Nephron (organoid): ENCODE data around the gene MC2R.

ENCODE experiments used
- H3K27ac Mint-ChIP-seq, 3 experiments: 2 replicates each; pipeline ENCODE4 v1.8.0; 2020; ENCODE audit warnings: mixed read lengths in 3 of 3, mild to moderate bottlenecking in 2 of 3, moderate library complexity in 1 of 3
- H3K27me3 Mint-ChIP-seq: 2 replicates; pipeline ENCODE4 v1.8.0; 2021; ENCODE audit warnings: low read depth, mild to moderate bottlenecking, moderate library complexity, mixed read lengths
- H3K36me3 Mint-ChIP-seq: 2 replicates; pipeline ENCODE4 v1.8.0; 2020; ENCODE audit warnings: low read depth, mixed read lengths
- H3K4me1 Mint-ChIP-seq: 2 replicates; pipeline ENCODE4 v1.8.0; 2020; ENCODE audit warnings: mixed read lengths
- H3K4me3 Mint-ChIP-seq, 3 experiments: 2 replicates each; pipeline ENCODE4 v1.8.0; 2020; ENCODE audit warnings: mild to moderate bottlenecking in 3 of 3, mixed read lengths in 3 of 3, moderate library complexity in 2 of 3
- H3K9me3 Mint-ChIP-seq: 2 replicates; pipeline ENCODE4 v1.8.0; 2020; ENCODE audit warnings: mixed read lengths
- TF ChIP-seq, protein P1 (sequence below), 3 experiments: fragments of 200-600 bp; sonication (generic); IDR thresholded peaks; one replicate each; pipeline ENCODE4 v1.5.0; 2021; ENCODE audit warnings: antibody characterized with exemption in 3 of 3; ENCODE audit not compliant: unreplicated experiment in 3 of 3

MC2R gene

DNA sequence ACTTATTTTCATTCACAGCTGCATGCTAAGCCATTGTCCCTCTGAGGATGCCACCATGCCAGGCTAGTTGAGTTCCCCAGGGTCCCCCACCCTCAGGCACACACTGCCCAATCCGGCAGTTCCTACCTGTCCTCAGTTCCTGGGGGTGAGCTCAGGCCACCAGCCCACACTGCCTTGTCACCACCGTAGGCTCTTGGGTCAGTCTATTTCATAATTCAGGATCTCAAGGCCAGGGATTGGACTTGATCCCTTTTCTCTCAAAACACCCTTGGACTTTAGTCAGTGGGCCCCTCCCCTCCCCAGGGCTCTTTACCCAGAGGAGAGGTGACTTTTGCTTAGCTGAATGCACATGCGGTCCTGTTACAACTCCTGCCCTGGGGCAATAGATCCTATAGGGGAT is 18.7 kb upstream of the MC2R start:
- H3K4me1 Mint-ChIP-seq = no peaks in the 10 kb centered on the region
- H3K4me3 Mint-ChIP-seq = no peak overlapping the region
- H3K36me3 Mint-ChIP-seq = no peaks in the 10 kb centered on the region
- no peaks in the 10 kb centered on the region for H3K27me3 Mint-ChIP-seq
- H3K27ac Mint-ChIP-seq = no peak overlapping the region
- TF ChIP-seq, protein P1, sequence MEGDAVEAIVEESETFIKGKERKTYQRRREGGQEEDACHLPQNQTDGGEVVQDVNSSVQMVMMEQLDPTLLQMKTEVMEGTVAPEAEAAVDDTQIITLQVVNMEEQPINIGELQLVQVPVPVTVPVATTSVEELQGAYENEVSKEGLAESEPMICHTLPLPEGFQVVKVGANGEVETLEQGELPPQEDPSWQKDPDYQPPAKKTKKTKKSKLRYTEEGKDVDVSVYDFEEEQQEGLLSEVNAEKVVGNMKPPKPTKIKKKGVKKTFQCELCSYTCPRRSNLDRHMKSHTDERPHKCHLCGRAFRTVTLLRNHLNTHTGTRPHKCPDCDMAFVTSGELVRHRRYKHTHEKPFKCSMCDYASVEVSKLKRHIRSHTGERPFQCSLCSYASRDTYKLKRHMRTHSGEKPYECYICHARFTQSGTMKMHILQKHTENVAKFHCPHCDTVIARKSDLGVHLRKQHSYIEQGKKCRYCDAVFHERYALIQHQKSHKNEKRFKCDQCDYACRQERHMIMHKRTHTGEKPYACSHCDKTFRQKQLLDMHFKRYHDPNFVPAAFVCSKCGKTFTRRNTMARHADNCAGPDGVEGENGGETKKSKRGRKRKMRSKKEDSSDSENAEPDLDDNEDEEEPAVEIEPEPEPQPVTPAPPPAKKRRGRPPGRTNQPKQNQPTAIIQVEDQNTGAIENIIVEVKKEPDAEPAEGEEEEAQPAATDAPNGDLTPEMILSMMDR (IDR thresholded peaks at IDR 0.05; ENCODE audit: unreplicated experiment in 3 of 3) = no peak
- peaks cover 14% of the 10 kb centered on the region for H3K9me3 Mint-ChIP-seq

GRCh38 chr18:13932285-13933025 is 17.1 kb upstream of the MC2R start:
- peaks cover 16% of the 10 kb centered on the region for H3K9me3 Mint-ChIP-seq
- no peaks in the 10 kb centered on the region for H3K36me3 Mint-ChIP-seq
- no peaks in the 10 kb centered on the region for H3K4me1 Mint-ChIP-seq
- no peak overlapping the region for H3K27ac Mint-ChIP-seq
- TF ChIP-seq, protein P1 (IDR thresholded peaks at IDR 0.05; ENCODE audit: unreplicated experiment in 3 of 3) = no peak
- no peaks in the 10 kb centered on the region for H3K27me3 Mint-ChIP-seq
- H3K4me3 Mint-ChIP-seq = no peak overlapping the region

- no peaks in the 10 kb centered on the region for H3K36me3 Mint-ChIP-seq
- TF ChIP-seq, protein P1 (IDR thresholded peaks at IDR 0.05; ENCODE audit: unreplicated experiment in 3 of 3) = no peak
- H3K27me3 Mint-ChIP-seq = no peaks in the 10 kb centered on the region
- H3K9me3 Mint-ChIP-seq = peaks cover 20% of the 10 kb centered on the region
- H3K27ac Mint-ChIP-seq = no peak overlapping the region
- no peak overlapping the region for H3K4me3 Mint-ChIP-seq
- no peaks in the 10 kb centered on the region for H3K4me1 Mint-ChIP-seq
These were observed 15.6 kb upstream of the MC2R start for GRCh38 chr18:13930964-13931363.

- peaks cover 5% of the 10 kb centered on the region for H3K9me3 Mint-ChIP-seq
These were observed 7.9 kb upstream of the MC2R start for GRCh38 chr18:13923221-13923620.

DNA sequence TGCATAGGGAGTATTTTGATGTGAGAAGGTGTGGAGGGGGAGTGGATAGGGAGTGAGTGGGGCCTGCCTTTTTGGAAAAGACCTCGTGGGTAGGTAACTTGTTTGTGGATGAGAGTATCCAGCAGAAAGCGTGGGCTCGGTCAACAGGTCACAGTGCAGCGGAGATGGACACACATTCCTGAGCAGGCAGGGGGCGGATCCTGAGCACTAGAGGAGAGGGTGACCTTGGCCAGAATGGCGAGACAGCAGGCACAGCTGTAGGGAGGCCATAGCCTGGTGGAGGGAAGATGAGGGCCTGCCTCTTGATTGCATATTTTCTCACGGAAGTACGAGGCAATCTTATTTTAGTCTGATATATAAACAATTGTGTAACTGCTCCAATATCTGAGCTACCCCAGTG is 3.6 kb upstream of the MC2R start:
- H3K36me3 Mint-ChIP-seq = no peaks in the 10 kb centered on the region
- no peaks in the 10 kb centered on the region for H3K9me3 Mint-ChIP-seq
- TF ChIP-seq, protein P1 (IDR thresholded peaks at IDR 0.05; ENCODE audit: unreplicated experiment in 3 of 3) = no peak
- peaks cover 15% of the 10 kb centered on the region for H3K27me3 Mint-ChIP-seq
- no peak overlapping the region for H3K27ac Mint-ChIP-seq
- peaks cover 7% of the 10 kb centered on the region for H3K4me1 Mint-ChIP-seq
- H3K4me3 Mint-ChIP-seq = no peak overlapping the region

More at GRCh38 chr18:13923221-13923620, 7.9 kb upstream of the MC2R start:
- Mint-ChIP-seq H3K4me3 (no peak overlapping the region), H3K36me3 (no peaks in the 10 kb centered on the region), H3K27me3 (peaks cover 11% of the 10 kb centered on the region), H3K4me1 (no peaks in the 10 kb centered on the region), H3K27ac (no peak overlapping the region)
- TF ChIP-seq, protein P1 (IDR thresholded peaks at IDR 0.05; ENCODE audit: unreplicated experiment in 3 of 3) = no peak

GRCh38 chr18:13917401-13917800 is 2.1 kb upstream of the MC2R start:
- Mint-ChIP-seq H3K27me3 (peaks cover 15% of the 10 kb centered on the region), H3K27ac (no peak overlapping the region), H3K4me3 (no peak overlapping the region), H3K36me3 (no peaks in the 10 kb centered on the region), H3K4me1 (peaks cover 7% of the 10 kb centered on the region), H3K9me3 (no peaks in the 10 kb centered on the region)
- TF ChIP-seq, protein P1 (IDR thresholded peaks at IDR 0.05; ENCODE audit: unreplicated experiment in 3 of 3) = no peak
